SJCRH30 (cell line): ENCODE results near the gene ZNF765. TPM values are rescaled to one million over a fixed set of nuclear protein-coding genes. Genes with fewer than 3 reads are reported as not detected.
"Not testable (repeated sequence)": the region's sequence is repeated elsewhere in the genome, so short reads cannot be mapped to it uniquely, and the experiment has no call there.

Experiments
- DNase-seq, 2 experiments: peaks; one replicate each; pipeline ENCODE4 v3.0.0-alpha.2; 2015 to 2020
- H3K27ac ChIP-seq: fragments of 250-450 bp; sonication (Bioruptor Pico); 2 replicates; pipeline ENCODE4 v1.5.1; 2020; ENCODE audit warnings: mild to moderate bottlenecking, moderate library complexity
- H3K27me3 ChIP-seq: fragments of 250-450 bp; sonication (Bioruptor Pico); 2 replicates; pipeline ENCODE4 v1.5.1; 2020; ENCODE audit warnings: mild to moderate bottlenecking, moderate library complexity
- H3K36me3 ChIP-seq: fragments of 250-450 bp; sonication (Bioruptor Pico); 2 replicates; pipeline ENCODE4 v1.5.1; 2020; ENCODE audit warnings: mild to moderate bottlenecking, moderate library complexity
- H3K4me1 ChIP-seq: fragments of 250-450 bp; sonication (Bioruptor Pico); 2 replicates; pipeline ENCODE4 v1.5.1; 2020; ENCODE audit warnings: mild to moderate bottlenecking, moderate library complexity
- H3K4me3 ChIP-seq: fragments of 250-450 bp; sonication (Bioruptor Pico); 2 replicates; pipeline ENCODE4 v1.5.1; 2020; ENCODE audit warnings: mild to moderate bottlenecking, moderate library complexity
- H3K9me3 ChIP-seq: fragments of 250-450 bp; sonication (Bioruptor Pico); replicated peaks from 2 replicates; pipeline ENCODE4 v1.5.1; 2020; ENCODE audit warnings: mild to moderate bottlenecking, moderate library complexity
- total RNA-seq: library from RNA; depleted of rRNA; stranded (reverse); fragments of >200 nt; shearing (Covaris generic); gene quantifications from 2 replicates; pipeline ENCODE4 v1.2.3, GENCODE V29; 2014; rRNA removed

The ZNF765 gene
- total RNA-seq, 1 experiment from 2014 or later = 15.4 TPM

- Histone ChIP-seq H3K27ac (no peak overlapping the region), H3K27me3 (no peaks in the 10 kb centered on the region), H3K36me3 (peaks cover 52% of the 10 kb centered on the region), H3K4me3 (no peak overlapping the region), H3K9me3 (peaks cover 22% of the 10 kb centered on the region), H3K4me1 (no peaks in the 10 kb centered on the region)
- DNase-seq = no peak
Measured at GRCh38 chr19:53455828-53456227, 60.9 kb downstream of the ZNF765 start.

DNA sequence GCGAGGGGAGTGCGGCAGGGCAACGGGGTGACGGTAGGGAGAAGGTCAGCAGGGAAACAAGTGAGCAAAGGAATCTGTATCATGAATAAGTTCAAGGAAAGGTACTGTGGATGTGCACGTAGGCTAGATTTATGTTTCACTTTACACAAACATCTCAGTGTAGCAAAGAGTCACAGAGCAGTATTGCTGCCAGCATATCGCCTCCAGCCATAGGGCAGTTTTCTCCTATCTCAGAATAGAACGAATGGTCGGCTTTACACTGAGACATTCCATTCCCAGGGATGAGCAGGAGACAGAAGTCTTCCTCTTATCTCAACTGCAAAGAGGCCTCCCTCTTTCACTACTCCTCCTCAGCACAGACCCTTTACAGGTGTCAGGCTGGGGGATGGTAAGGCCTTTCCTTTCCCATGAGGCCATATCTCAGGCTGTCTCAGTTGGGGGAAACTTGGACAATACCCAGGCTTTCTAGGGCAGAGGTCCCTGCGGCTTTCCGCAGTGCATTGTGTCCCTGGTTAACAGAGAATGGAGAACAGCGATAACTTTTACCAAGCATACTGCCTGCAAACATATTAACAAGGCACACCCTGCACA, 65.3 kb downstream of the ZNF765 start:
- peaks cover 12% of the 10 kb centered on the region for H3K9me3 ChIP-seq
- H3K4me1 ChIP-seq, H3K27ac ChIP-seq, H3K27me3 ChIP-seq, DNase-seq, H3K4me3 ChIP-seq: not testable (repeated sequence)
- H3K36me3 ChIP-seq = peaks cover 16% of the 10 kb centered on the region

DNA sequence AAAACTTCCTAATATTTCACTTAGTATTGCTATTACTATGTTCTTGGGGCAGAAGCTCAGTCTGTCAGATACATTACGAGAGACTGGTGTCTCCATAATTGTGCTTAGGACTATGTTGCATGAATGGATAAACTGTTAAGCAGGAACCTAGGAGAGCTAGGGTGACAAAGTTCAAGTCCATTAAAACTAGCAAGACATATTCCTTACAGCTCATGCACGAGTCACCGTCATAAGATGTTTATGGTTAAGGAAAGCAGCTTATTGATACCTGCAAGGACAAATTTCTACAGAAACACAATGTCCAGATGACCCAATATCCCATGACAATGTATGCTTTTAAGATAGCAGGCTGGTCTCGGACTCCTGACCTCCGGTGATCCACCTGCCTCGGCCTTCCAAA, 66.9 kb downstream of the ZNF765 start:
- Histone ChIP-seq H3K36me3 (peaks cover 5% of the 10 kb centered on the region; the same call in 1 of the 2 replicates), H3K9me3 (peaks cover 2% of the 10 kb centered on the region), H3K27ac (no peak overlapping the region), H3K4me3 (no peak overlapping the region), H3K4me1 (no peaks in the 10 kb centered on the region), H3K27me3 (no peaks in the 10 kb centered on the region)
- DNase-seq = no peak

- no peak overlapping the region for H3K4me3 ChIP-seq
- H3K27ac ChIP-seq = no peak overlapping the region
- no peaks in the 10 kb centered on the region; the same call in 1 of the 2 replicates for H3K9me3 ChIP-seq
- peak in 1 of 2 experiments; percentile 9 for DNase-seq
- no peaks in the 10 kb centered on the region for H3K4me1 ChIP-seq
- H3K36me3 ChIP-seq = 0 out of 2 replicates have a peak, but pooled peaks cover 3% of the 10 kb centered on the region
- H3K27me3 ChIP-seq = no peaks in the 10 kb centered on the region
Measured at GRCh38 chr19:53462861-53463260, 67.9 kb downstream of the ZNF765 start.

DNA sequence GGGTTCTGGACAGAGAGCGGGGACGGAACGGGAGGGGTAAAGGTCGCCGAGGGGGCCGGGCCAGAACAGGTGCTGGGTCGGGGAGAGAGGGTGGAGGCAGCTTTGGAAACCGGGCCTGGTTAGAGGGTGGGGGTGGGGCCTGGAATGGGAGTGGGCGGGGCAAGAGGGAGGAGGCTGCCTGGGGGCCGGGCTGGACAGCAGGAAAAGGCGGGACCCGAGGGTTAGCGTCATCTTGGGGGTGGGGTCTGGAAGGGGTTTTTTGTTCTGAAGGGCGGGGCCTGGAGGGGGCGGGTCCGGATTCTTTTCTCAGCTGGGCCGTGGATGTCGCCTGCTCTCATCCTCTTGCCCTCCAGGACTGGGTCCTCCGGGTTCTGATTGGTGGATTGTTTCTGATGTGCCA, 68.3 kb downstream of the ZNF765 start:
- Histone ChIP-seq H3K4me1 (no peaks in the 10 kb centered on the region), H3K27me3 (no peaks in the 10 kb centered on the region), H3K36me3 (0 out of 2 replicates have a peak, but pooled peaks cover 3% of the 10 kb centered on the region), H3K27ac (no peak overlapping the region), H3K4me3 (no peak overlapping the region), H3K9me3 (no peaks in the 10 kb centered on the region; the same call in 1 of the 2 replicates)
- DNase-seq = peak; percentile 18 to 24

GRCh38 chr19:53466726-53467484, 72.0 kb downstream of the ZNF765 start:
- peak; percentile 4 to 38 for DNase-seq
- Histone ChIP-seq H3K9me3 (no peaks in the 10 kb centered on the region), H3K4me1 (no peaks in the 10 kb centered on the region), H3K27ac (peak overlapping the region; percentile 84; the same call in 1 of the 2 replicates), H3K36me3 (no peaks in the 10 kb centered on the region), H3K4me3 (peak overlapping the region; percentile 98), H3K27me3 (no peaks in the 10 kb centered on the region)

GRCh38 chr19:53467485-53468262, 72.7 kb downstream of the ZNF765 start, which contains the start of gene ZNF813:
Gene ZNF813, plus strand, starts transcription at chr19:53467733. Its CDS starts 16,090 bp downstream, at chr19:53483823.
- H3K9me3 ChIP-seq = no peaks in the 10 kb centered on the region
- H3K4me3 ChIP-seq = peak within 1 kb of the TSS; percentile 98
- peak within 1 kb of the TSS; percentile 84 for H3K27ac ChIP-seq
- peak; percentile 94 for DNase-seq
- no peaks in the 10 kb centered on the region for H3K27me3 ChIP-seq
- no peaks in the 10 kb centered on the region for H3K36me3 ChIP-seq
- no peaks in the 10 kb centered on the region for H3K4me1 ChIP-seq

- H3K27me3 ChIP-seq, H3K27ac ChIP-seq, H3K36me3 ChIP-seq, H3K9me3 ChIP-seq, H3K4me1 ChIP-seq, DNase-seq: not testable (repeated sequence)
- peak overlapping the region; percentile 98 for H3K4me3 ChIP-seq
Measured at GRCh38 chr19:53468628-53469027, 73.7 kb downstream of the ZNF765 start.

GRCh38 chr19:53471916-53472315, 77.0 kb downstream of the ZNF765 start:
- H3K27me3 ChIP-seq = no peaks in the 10 kb centered on the region

DNA sequence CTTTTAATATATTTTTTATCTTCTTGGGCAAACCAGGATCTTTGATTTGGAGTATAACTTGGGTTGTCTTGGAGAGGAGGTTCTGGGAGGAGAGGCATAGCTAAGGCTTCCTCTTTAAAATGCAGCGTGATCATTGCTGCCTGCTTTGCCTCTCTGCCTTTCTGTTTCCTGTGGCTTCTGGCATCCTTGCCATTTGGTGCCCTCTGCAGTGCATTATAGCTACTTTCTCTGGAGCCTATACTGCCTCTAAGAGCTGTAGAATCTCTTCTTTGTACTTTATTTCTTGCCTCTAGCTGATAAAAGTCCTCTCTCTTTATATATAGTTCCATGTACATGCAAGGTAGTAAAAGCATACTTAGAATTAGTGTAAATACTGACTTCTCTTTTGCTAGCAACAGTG, 79.9 kb downstream of the ZNF765 start:
- H3K36me3 ChIP-seq, H3K27ac ChIP-seq, H3K9me3 ChIP-seq, DNase-seq, H3K27me3 ChIP-seq, H3K4me3 ChIP-seq, H3K4me1 ChIP-seq: not testable (repeated sequence)

More at GRCh38 chr19:53471916-53472315, 77.0 kb downstream of the ZNF765 start:
- DNase-seq = no peak
- H3K4me3 ChIP-seq = no peak overlapping the region
- H3K4me1 ChIP-seq = no peaks in the 10 kb centered on the region
- no peak overlapping the region for H3K27ac ChIP-seq
- no peaks in the 10 kb centered on the region for H3K9me3 ChIP-seq
- peaks cover 3% of the 10 kb centered on the region; the same call in 1 of the 2 replicates for H3K36me3 ChIP-seq

GRCh38 chr19:53475470-53475869, 80.5 kb downstream of the ZNF765 start:
- not testable (repeated sequence) for H3K4me3 ChIP-seq, H3K27ac ChIP-seq, H3K4me1 ChIP-seq, DNase-seq, H3K27me3 ChIP-seq, H3K36me3 ChIP-seq, H3K9me3 ChIP-seq

Other genes with a start within 250 kb of the ZNF765 start
- gene ZNF347, start 236.1 kb upstream of the ZNF765 start, total RNA-seq = 15.5 and 17.5 TPM in 2 replicates
- gene ZNF665, start 201.8 kb upstream of the ZNF765 start, total RNA-seq = 2.6 and 2.9 TPM in 2 replicates
- gene ZNF677, start 140.3 kb upstream of the ZNF765 start, total RNA-seq = 12.1 and 13.1 TPM in 2 replicates
- not detected in 2 replicates for gene VN1R2, start 136.9 kb upstream of the ZNF765 start, total RNA-seq
- not detected in 2 replicates for gene VN1R4, start 127.4 kb upstream of the ZNF765 start, total RNA-seq
- 13.6 TPM in 2 replicates for gene ZNF845, start 61.4 kb upstream of the ZNF765 start, total RNA-seq
- 12.2 and 14.7 TPM in 2 replicates for gene ZNF525, start 29.4 kb upstream of the ZNF765 start, total RNA-seq
- 15.7 and 15.8 TPM in 2 replicates for gene ZNF761, start 36.8 kb downstream of the ZNF765 start, total RNA-seq
- gene ZNF813, start 72.6 kb downstream of the ZNF765 start, total RNA-seq = 7.3 and 9.2 TPM in 2 replicates
- 13.4 and 20.5 TPM in 2 replicates for gene ZNF331, start 143.0 kb downstream of the ZNF765 start, total RNA-seq
- not detected in 2 replicates for gene DPRX, start 236.8 kb downstream of the ZNF765 start, total RNA-seq